GM12878 (cell line): Measurements from ENCODE around the gene SBF2. TPM values are rescaled to one million over a fixed set of nuclear protein-coding genes. Genes with fewer than 3 reads are reported as not detected.

Experiments
- ATAC-seq: fragments of 200-7000 bp; cut with Tn5 transposase; 3 replicates; pipeline ENCODE4 v1.9.1; 2020; ENCODE audit warnings: mild to moderate bottlenecking, moderate library complexity
- BruUV-seq: library from RNA; stranded (reverse); fragments of 400-500 nt; replicated peaks from 2 replicates; lab custom pipeline; 2021; lab: Mats Ljungman, UMichigan
- CTCF ChIA-PET: fragments of 300-600 bp; sonication (Branson Sonifier 250); formaldehyde crosslinking; extraction: SDS; loops from one replicate; lab custom pipeline; 2021; ENCODE audit warnings: inconsistent platforms; lab: Yijun Ruan, JAX
- POLR2A ChIA-PET: fragments of 350-600 bp; formaldehyde crosslinking; extraction: SDS; loops from one replicate; lab custom pipeline; 2021; ENCODE audit warnings: inconsistent platforms; lab: Charles Lee
- RAD21 ChIA-PET: fragments of 300-600 bp; sonication (Branson Sonifier 250); formaldehyde crosslinking; loops from one replicate; lab custom pipeline; 2023; ENCODE audit warnings: antibody characterized with exemption; ENCODE audit not compliant: unreplicated experiment; lab: Charles Lee
- SMC1A ChIA-PET: fragments of 300-600 bp; sonication (Branson Sonifier 250); formaldehyde crosslinking; loops from one replicate; lab custom pipeline; 2023; ENCODE audit not compliant: unreplicated experiment, uncharacterized antibody; lab: Charles Lee
- DNase-seq: peaks from one replicate; pipeline ENCODE4 v3.0.0-alpha.2; 2011; ENCODE audit warnings: low read depth, low spot score
- FAIRE-seq: peaks from 3 replicates; lab custom pipeline; 2011; peaks lifted over from hg19 to GRCh38; lab: Jason Lieb, UNC
- H2AFZ ChIP-seq: 2 replicates; pipeline ENCODE4 v1.6.0; 2011; ENCODE audit warnings: low read depth, low read length, control low read depth; ENCODE audit not compliant: control insufficient read depth
- H3K27ac ChIP-seq: 2 replicates; pipeline ENCODE4 v1.5.1; 2011; ENCODE audit warnings: control low read depth; ENCODE audit not compliant: control insufficient read depth, insufficient read depth
- H3K27me3 ChIP-seq, 2 experiments: replicated peaks in 1 of 2; 2 replicates each; pipeline versions ENCODE4 v1.6.0 to v1.6.1; 2011; ENCODE audit warnings: low read length in 1 of 2; ENCODE audit not compliant: control insufficient read depth in 2 of 2, insufficient read depth in 2 of 2
- H3K36me3 ChIP-seq, 2 experiments: 2 replicates each; pipeline ENCODE4 v1.5.1; 2011; ENCODE audit warnings: low read length in 1 of 2; ENCODE audit not compliant: control insufficient read depth in 2 of 2, insufficient read depth in 2 of 2
- H3K4me1 ChIP-seq: 2 replicates; pipeline ENCODE4 v1.6.1; 2011; ENCODE audit warnings: mild to moderate bottlenecking, low read length, moderate library complexity, mixed read lengths; ENCODE audit not compliant: control insufficient read depth, insufficient read depth
- H3K4me2 ChIP-seq: 2 replicates; pipeline ENCODE4 v1.6.0; 2011; ENCODE audit warnings: control low read depth; ENCODE audit not compliant: control insufficient read depth, insufficient read depth
- H3K4me3 ChIP-seq: fragments of 200-600 bp; sonication (generic); 2 replicates; pipeline ENCODE4 v1.5.1; 2016
- H3K79me2 ChIP-seq: 2 replicates; pipeline ENCODE4 v1.6.0; 2011; ENCODE audit warnings: low read length; ENCODE audit not compliant: control insufficient read depth, insufficient read depth
- H3K9ac ChIP-seq: 2 replicates; pipeline ENCODE4 v1.8.0; 2011; ENCODE audit warnings: low read length, control low read depth, mixed read lengths; ENCODE audit not compliant: control insufficient read depth, insufficient read depth
- H3K9me3 ChIP-seq: replicated peaks from 3 replicates; pipeline ENCODE4 v1.5.1; 2011; ENCODE audit warnings: mild to moderate bottlenecking, low read length; ENCODE audit not compliant: control insufficient read depth, insufficient read depth
- H4K20me1 ChIP-seq: 2 replicates; pipeline ENCODE4 v1.6.0; 2011; ENCODE audit not compliant: control insufficient read depth, insufficient read depth
- ATF2 ChIP-seq: IDR thresholded peaks from 2 replicates; pipeline ENCODE4 v1.6.1; 2012; ENCODE audit warnings: low read length, inconsistent platforms
- BACH1 ChIP-seq: fragments of 450-650 bp; IDR thresholded peaks from 2 replicates; pipeline ENCODE4 v1.6.1; 2017; ENCODE audit warnings: mild to moderate bottlenecking, borderline replicate concordance
- CHD4 ChIP-seq: fragments of 200-600 bp; sonication (generic); IDR thresholded peaks from 2 replicates; pipeline ENCODE4 v1.6.1; 2016; ENCODE audit warnings: mild to moderate bottlenecking
- ETV6 ChIP-seq, 2 experiments: fragments of 450-650 bp in 1 of 2; IDR thresholded peaks in 1 of 2; conservative IDR thresholded peaks in 1 of 2; 2 replicates each; pipeline ENCODE4 v1.6.1; 2014; ENCODE audit warnings: antibody characterized with exemption in 1 of 2, borderline replicate concordance in 1 of 2, low read depth in 1 of 2, mild to moderate bottlenecking in 1 of 2, moderate library complexity in 1 of 2
- IKZF2 ChIP-seq, 2 experiments: fragments of 450-650 bp; IDR thresholded peaks; 2 replicates each; pipeline ENCODE4 v1.6.1; 2017; ENCODE audit warnings: mild to moderate bottlenecking in 2 of 2, moderate library complexity in 2 of 2
- MEF2A ChIP-seq: IDR thresholded peaks from 2 replicates; pipeline ENCODE4 v1.6.1; 2011; ENCODE audit warnings: low read depth, mild to moderate bottlenecking, low read length, moderate library complexity; ENCODE audit not compliant: insufficient read depth
- NR2F1 ChIP-seq: fragments of 450-650 bp; conservative IDR thresholded peaks from 2 replicates; pipeline ENCODE4 v1.6.1; 2017; ENCODE audit warnings: mild to moderate bottlenecking
- POU2F2 ChIP-seq: IDR thresholded peaks from 3 replicates; pipeline ENCODE4 v1.6.1; 2011; ENCODE audit warnings: low read depth, mild to moderate bottlenecking, low read length, borderline replicate concordance
- SMAD1 ChIP-seq: fragments of 450-650 bp; IDR thresholded peaks from 2 replicates; pipeline ENCODE4 v1.6.1; 2018; ENCODE audit warnings: mild to moderate bottlenecking, low read depth; ENCODE audit not compliant: partially characterized antibody
- ZNF207 ChIP-seq: fragments of 450-650 bp; IDR thresholded peaks from 2 replicates; pipeline ENCODE4 v1.6.1; 2014; ENCODE audit warnings: antibody characterized with exemption, mild to moderate bottlenecking, borderline replicate concordance
- WGBS: methylation state at CpG from one replicate; pipeline ENCODE4 v1.1.6; 2016; ENCODE audit warnings: low lambda C conversion rate; ENCODE audit not compliant: insufficient replicate concordance, insufficient coverage; ENCODE audit errors: missing lambda C conversion rate; 5-methylcytosine and 5-hydroxymethylcytosine counted together
- in situ Hi-C: fragments of 300-500 bp; cut with MboI; formaldehyde crosslinking; loops from 9 replicates; pipeline ENCODE4 v1.14.3; 2018; ENCODE audit warnings: mixed read lengths
- intact Hi-C: fragments of 100-400 bp; cut with micrococcal nuclease; formaldehyde crosslinking; loops from one replicate; pipeline ENCODE4 v1.14.2; 2022; ENCODE audit not compliant: unreplicated experiment
- polyA plus RNA-seq, 11 experiments: library from polyadenylated mRNA; depleted of rRNA in 4 of 11; unstranded in 6 of 11; stranded (reverse) in 5 of 11; fragments of >200 nt; fragmentation: Nextera tagmentation in 4 of 11; fragmentation: Illumina TruSeq in 1 of 11; extraction: Ambion mirVana in 4 of 11; extraction: Trizol in 1 of 11; gene quantifications; 1 replicate in 1 of 11; 2 replicates in 10 of 11; pipeline versions ENCODE4 v1.2.1 to v1.2.3, GENCODE V29; 2011 to 2016; ENCODE audit warnings: inconsistent platforms in 2 of 11, missing spikeins in 2 of 11, low read depth in 1 of 11
- total RNA-seq, 4 experiments: library from RNA; depleted of rRNA in 3 of 4; stranded (reverse); fragments of >200 nt in 3 of 4; fragmentation: Illumina TruSeq in 1 of 4; extraction: Trizol in 1 of 4; gene quantifications; 2 replicates each; pipeline versions ENCODE4 v1.2.1 to v1.2.3, GENCODE V29; 2013 to 2021
- TF ChIP-seq, protein P1 (sequence below): IDR thresholded peaks from 2 replicates; pipeline ENCODE4 v1.6.1; 2011; ENCODE audit warnings: low read depth, mild to moderate bottlenecking, low read length, moderate library complexity, borderline replicate concordance; ENCODE audit errors: extremely low read depth

SBF2 gene
- total and polyA plus RNA-seq, 10 of the 15 experiments (the other 5 are each of a cell fraction or from before 2014, with no cell fraction given): 0.24 to 2.3 (median 1.1) TPM

GRCh38 chr11:10096987-10097386 is 197.0 kb downstream of the SBF2 start:
- intact Hi-C loops: no loop called here
- no peaks in the 10 kb centered on the region for H3K79me2 ChIP-seq
- H3K4me1 ChIP-seq: no peaks in the 10 kb centered on the region
- ATAC-seq (no peak), DNase-seq (no peak)
- H3K9ac ChIP-seq: no peak overlapping the region
- H3K4me2 ChIP-seq: no peak overlapping the region
- no TSS peak for BruUV-seq
- ChIA-PET RAD21 (no interaction called here), CTCF (interaction anchor here (0.6 to 1.5 kb wide), 2 partner anchors 20 to 261 kb away, joined by 3 read pairs; no protein-coding TSS in a partner anchor), SMC1A (no interaction called here)
- WGBS: 62% methylated on average over 5 of the region's 5 CpGs
- H3K27me3 ChIP-seq: no peaks in the 10 kb centered on the region
- in situ Hi-C loops: no loop called here
- no peaks in the 10 kb centered on the region; the same call in 1 of the 3 replicates for H3K9me3 ChIP-seq
- no peaks in the 10 kb centered on the region for H4K20me1 ChIP-seq
- no peaks in the 10 kb centered on the region for H3K36me3 ChIP-seq
- H3K27ac ChIP-seq: no peak overlapping the region
- H2AFZ ChIP-seq: no peak overlapping the region
- TF ChIP-seq MEF2A: no peak
- TF ChIP-seq, protein P1, sequence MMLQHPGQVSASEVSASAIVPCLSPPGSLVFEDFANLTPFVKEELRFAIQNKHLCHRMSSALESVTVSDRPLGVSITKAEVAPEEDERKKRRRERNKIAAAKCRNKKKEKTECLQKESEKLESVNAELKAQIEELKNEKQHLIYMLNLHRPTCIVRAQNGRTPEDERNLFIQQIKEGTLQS: no peak
- TF ChIP-seq IKZF2 (IDR thresholded peaks at IDR 0.05): no peak
- TF ChIP-seq, all 136 proteins: peak for 0
- H3K4me3 ChIP-seq: no peak overlapping the region
- FAIRE-seq: no peak
- POLR2A ChIA-PET: interaction anchor here (0.5 to 0.7 kb wide), 2 partner anchors 464 to 559 kb away, joined by 4 to 5 read pairs; no protein-coding TSS in a partner anchor

- ATAC-seq (no peak), FAIRE-seq (no peak), DNase-seq (no peak)
- intact Hi-C loops: loop anchor here (1.0 kb wide), 1 partner anchor 12 kb away; no protein-coding TSS in a partner anchor
- no peak overlapping the region for H3K27ac ChIP-seq
- no peaks in the 10 kb centered on the region; the same call in 1 of the 3 replicates for H3K9me3 ChIP-seq
- H3K4me1 ChIP-seq: no peaks in the 10 kb centered on the region
- no peaks in the 10 kb centered on the region for H4K20me1 ChIP-seq
- H3K79me2 ChIP-seq: no peaks in the 10 kb centered on the region
- H3K4me3 ChIP-seq: no peak overlapping the region
- no peaks in the 10 kb centered on the region for H3K27me3 ChIP-seq
- H2AFZ ChIP-seq: no peak overlapping the region
- no peak overlapping the region for H3K9ac ChIP-seq
- BruUV-seq: no TSS peak
- POLR2A ChIA-PET: no interaction called here
- SMC1A ChIA-PET: interaction anchor here (0.9 kb wide), 1 partner anchor 10 kb away, joined by 3 read pairs; no protein-coding TSS in a partner anchor
- in situ Hi-C loops: no loop called here
- H3K36me3 ChIP-seq: no peaks in the 10 kb centered on the region
- 21% methylated on average over 4 of the region's 4 CpGs for WGBS
- RAD21 ChIA-PET: no interaction called here
- no peak overlapping the region for H3K4me2 ChIP-seq
- CTCF ChIA-PET: no interaction called here
- TF ChIP-seq SMAD1: no peak
- TF ChIP-seq CHD4: no peak
- no peak for TF ChIP-seq ATF2
- no peak for TF ChIP-seq BACH1
- no peak for TF ChIP-seq ZNF207
- no peak for TF ChIP-seq NR2F1
- no peak for TF ChIP-seq POU2F2
- no peak for TF ChIP-seq ETV6 (conservative IDR thresholded peaks at IDR 0.05 in 1 of 2, IDR thresholded peaks at IDR 0.05 in 1 of 2; ENCODE audit: borderline replicate concordance in 1 of 2, low read depth in 1 of 2)
These were observed 198.4 kb downstream of the SBF2 start for GRCh38 chr11:10095412-10096208.
